Retina (tissue), 1 donor: ENCODE results near the gene SLC5A2.
"Not testable (repeated sequence)": the region's sequence is repeated elsewhere in the genome, so short reads cannot be mapped to it uniquely, and the experiment has no call there.

Experiments
- DNase-seq: peaks from one replicate; pipeline ENCODE4 v3.0.0-alpha.2; 2016

The SLC5A2 gene

GRCh38 chr16:31532896-31533295 is 50.0 kb downstream of the SLC5A2 start:
- DNase-seq, result no peak

- no peak for DNase-seq
Measured at GRCh38 chr16:31535737-31536136, 52.8 kb downstream of the SLC5A2 start.

GRCh38 chr16:31536804-31537361 is 54.0 kb downstream of the SLC5A2 start:
- peak; percentile 69 for DNase-seq

GRCh38 chr16:31537362-31538242 is 54.7 kb downstream of the SLC5A2 start:
- peak; percentile 79 for DNase-seq

- not testable (repeated sequence) for DNase-seq
Measured at GRCh38 chr16:31538243-31538598, 55.3 kb downstream of the SLC5A2 start.

- DNase-seq, result not testable (repeated sequence)
Measured at GRCh38 chr16:31539762-31540161, 56.8 kb downstream of the SLC5A2 start.
